Caco-2 (cell line): ENCODE measurements around the gene TRIM61. TPM values are rescaled to one million over a fixed set of nuclear protein-coding genes. Genes with fewer than 3 reads are reported as not detected.
"Not testable (repeated sequence)": the region's sequence is repeated elsewhere in the genome, so short reads cannot be mapped to it uniquely, and the experiment has no call there.

ENCODE experiments used
- BruUV-seq: library from RNA; stranded (reverse); fragments of 400-500 nt; replicated peaks from 2 replicates; lab custom pipeline; 2021; lab: Mats Ljungman, UMichigan
- CTCF ChIA-PET: fragments of 300-600 bp; sonication (Branson Sonifier 250); formaldehyde crosslinking; loops from one replicate; lab custom pipeline; 2022; ENCODE audit warnings: antibody characterized with exemption; lab: Charles Lee
- POLR2A ChIA-PET: fragments of 300-600 bp; sonication (Branson Sonifier 250); formaldehyde crosslinking; loops from one replicate; lab custom pipeline; 2022; ENCODE audit warnings: antibody characterized with exemption; lab: Charles Lee
- DNase-seq, 2 experiments: peaks; one replicate each; pipeline versions ENCODE4 v3.0.0 to v3.0.0-alpha.2; 2020 to 2022
- H3K27me3 ChIP-seq: replicated peaks from 2 replicates; pipeline ENCODE4 v1.6.0; 2011; ENCODE audit warnings: low read length; ENCODE audit not compliant: control insufficient read depth, insufficient read depth
- H3K36me3 ChIP-seq: 2 replicates; pipeline ENCODE4 v1.5.1; 2011; ENCODE audit warnings: low read length; ENCODE audit not compliant: control insufficient read depth, insufficient read depth
- H3K4me1 ChIP-seq: fragments of 250-450 bp; sonication (Bioruptor Pico); 2 replicates; pipeline ENCODE4 v1.5.1; 2020; ENCODE audit warnings: mild to moderate bottlenecking
- H3K4me3 ChIP-seq: 2 replicates; pipeline ENCODE4 v1.5.1; 2011; ENCODE audit warnings: low read depth, mild to moderate bottlenecking, control low read depth, low read length
- H3K9me3 ChIP-seq: fragments of 250-450 bp; sonication (Bioruptor Pico); 2 replicates; pipeline ENCODE4 v1.5.1; 2020; ENCODE audit warnings: mild to moderate bottlenecking, moderate library complexity
- H3K27ac Mint-ChIP-seq: one replicate; pipeline ENCODE4 v1.8.0; 2022; ENCODE audit warnings: mixed read lengths; ENCODE audit not compliant: unreplicated experiment
- H3K27me3 Mint-ChIP-seq: one replicate; pipeline ENCODE4 v1.8.0; 2022; ENCODE audit warnings: mixed read lengths; ENCODE audit not compliant: insufficient read depth, unreplicated experiment
- H3K36me3 Mint-ChIP-seq: one replicate; pipeline ENCODE4 v1.8.0; 2022; ENCODE audit warnings: mild to moderate bottlenecking, mixed read lengths; ENCODE audit not compliant: insufficient read depth, unreplicated experiment
- H3K4me1 Mint-ChIP-seq: one replicate; pipeline ENCODE4 v1.8.0; 2022; ENCODE audit warnings: low read depth, mixed read lengths; ENCODE audit not compliant: unreplicated experiment
- H3K4me3 Mint-ChIP-seq: one replicate; pipeline ENCODE4 v1.8.0; 2022; ENCODE audit warnings: mild to moderate bottlenecking, moderate library complexity, mixed read lengths; ENCODE audit not compliant: unreplicated experiment
- H3K9me3 Mint-ChIP-seq: one replicate; pipeline ENCODE4 v1.8.0; 2022; ENCODE audit warnings: mixed read lengths; ENCODE audit not compliant: unreplicated experiment
- CTCF ChIP-seq, 2 experiments: fragments of 200-600 bp in 1 of 2; IDR thresholded peaks; 1 replicate in 1 of 2; 2 replicates in 1 of 2; pipeline versions ENCODE4 v1.5.1 to v1.8.0; 2011 to 2022; ENCODE audit warnings: antibody characterized with exemption in 1 of 2, control low read depth in 1 of 2, inconsistent platforms in 1 of 2, low read depth in 1 of 2, low read length in 1 of 2, mild to moderate bottlenecking in 1 of 2, moderate library complexity in 1 of 2; ENCODE audit not compliant: insufficient read depth in 1 of 2, severe bottlenecking in 1 of 2, unreplicated experiment in 1 of 2
- intact Hi-C: fragments of 100-400 bp; cut with micrococcal nuclease; formaldehyde crosslinking; loops from one replicate; pipeline ENCODE4 v1.10.0; 2022; ENCODE audit not compliant: unreplicated experiment
- total RNA-seq: library from RNA; stranded (reverse); gene quantifications from 2 replicates; pipeline ENCODE4 v1.2.3, GENCODE V29; 2022

TRIM61 gene
- total RNA-seq, 1 experiment from 2014 or later: not detected

- ChIA-PET CTCF (no interaction called here), POLR2A (no interaction called here)
- no peak overlapping the region for H3K4me3 ChIP-seq
- no peak for TF ChIP-seq CTCF (IDR thresholded peaks at IDR 0.05; ENCODE audit: insufficient read depth in 1 of 2, low read depth in 1 of 2, low read length in 1 of 2, severe bottlenecking in 1 of 2, unreplicated experiment in 1 of 2)
- BruUV-seq: no TSS peak
- H3K36me3 ChIP-seq: no peaks in the 10 kb centered on the region
- H3K4me1 ChIP-seq: no peaks in the 10 kb centered on the region
- Mint-ChIP-seq H3K9me3 (no peaks in the 10 kb centered on the region), H3K4me1 (no peaks in the 10 kb centered on the region), H3K27me3 (no peaks in the 10 kb centered on the region), H3K27ac (no peak overlapping the region), H3K4me3 (no peak overlapping the region), H3K36me3 (no peaks in the 10 kb centered on the region)
- no peaks in the 10 kb centered on the region for H3K9me3 ChIP-seq
- no peaks in the 10 kb centered on the region for H3K27me3 ChIP-seq
- intact Hi-C loops: loop anchor here (10.0 kb wide), 1 partner anchor 88 kb away; no protein-coding TSS in a partner anchor
- DNase-seq: no peak
Observed at GRCh38 chr4:165006456-165006855, 29.0 kb upstream of the TRIM61 start.

GRCh38 chr4:165005352-165005925 is 28.0 kb upstream of the TRIM61 start:
- Mint-ChIP-seq H3K27ac (no peak overlapping the region), H3K36me3 (no peaks in the 10 kb centered on the region), H3K27me3 (no peaks in the 10 kb centered on the region), H3K9me3 (no peaks in the 10 kb centered on the region), H3K4me3 (no peak overlapping the region), H3K4me1 (no peaks in the 10 kb centered on the region)
- H3K27me3 ChIP-seq: no peaks in the 10 kb centered on the region
- DNase-seq: no peak
- TF ChIP-seq CTCF (IDR thresholded peaks at IDR 0.05; ENCODE audit: insufficient read depth in 1 of 2, low read depth in 1 of 2, low read length in 1 of 2, severe bottlenecking in 1 of 2, unreplicated experiment in 1 of 2): no peak
- BruUV-seq: no TSS peak
- POLR2A ChIA-PET: no interaction called here
- intact Hi-C loops: loop anchor here (10.0 kb wide), 1 partner anchor 89 kb away; no protein-coding TSS in a partner anchor
- H3K4me3 ChIP-seq: no peak overlapping the region
- CTCF ChIA-PET: no interaction called here
- H3K4me1 ChIP-seq: no peaks in the 10 kb centered on the region
- no peaks in the 10 kb centered on the region for H3K36me3 ChIP-seq
- no peaks in the 10 kb centered on the region for H3K9me3 ChIP-seq

- H3K36me3 Mint-ChIP-seq, POLR2A ChIA-PET, H3K4me1 ChIP-seq, H3K9me3 ChIP-seq, BruUV-seq, H3K27ac Mint-ChIP-seq, H3K9me3 Mint-ChIP-seq, H3K4me3 ChIP-seq, CTCF ChIA-PET, H3K36me3 ChIP-seq, H3K27me3 ChIP-seq, H3K4me1 Mint-ChIP-seq, H3K27me3 Mint-ChIP-seq, H3K4me3 Mint-ChIP-seq, DNase-seq: not testable (repeated sequence)
- intact Hi-C loops: loop anchor here (10.0 kb wide), 1 partner anchor 93 kb away; no protein-coding TSS in a partner anchor
Observed at GRCh38 chr4:165001957-165002356, 24.5 kb upstream of the TRIM61 start.

GRCh38 chr4:164998526-164999080 is 21.1 kb upstream of the TRIM61 start:
- H3K36me3 Mint-ChIP-seq, H3K4me3 ChIP-seq, POLR2A ChIA-PET, DNase-seq, H3K27me3 Mint-ChIP-seq, H3K4me3 Mint-ChIP-seq, BruUV-seq, H3K9me3 Mint-ChIP-seq, H3K9me3 ChIP-seq, H3K36me3 ChIP-seq, H3K27ac Mint-ChIP-seq, H3K4me1 ChIP-seq, CTCF ChIA-PET, H3K27me3 ChIP-seq, H3K4me1 Mint-ChIP-seq: not testable (repeated sequence)
- intact Hi-C loops: loop anchor here (5.0 kb wide), 1 partner anchor 281 kb away; no protein-coding TSS in a partner anchor
